Suprapubic skin (tissue), 4 donors: ENCODE measurements around the gene TRNT1. TPM values are rescaled to one million over a fixed set of nuclear protein-coding genes. Genes with fewer than 3 reads are reported as not detected.

Experiments
- DNase-seq, 2 donors: peaks; one replicate each; pipeline ENCODE4 v3.0.0-alpha.2; 2019; ENCODE audit warnings: low spot score in 2 of 2
- H3K27ac ChIP-seq: fragments of 200-600 bp; sonication (generic); one replicate; pipeline ENCODE4 v1.5.1; 2019
- H3K27me3 ChIP-seq: fragments of 200-600 bp; sonication (generic); one replicate; pipeline ENCODE4 v1.5.1; 2019
- H3K36me3 ChIP-seq: fragments of 200-600 bp; sonication (generic); one replicate; pipeline ENCODE4 v1.5.1; 2019
- H3K4me1 ChIP-seq: fragments of 200-600 bp; sonication (generic); one replicate; pipeline ENCODE4 v1.5.1; 2019
- H3K4me3 ChIP-seq: fragments of 200-600 bp; sonication (generic); one replicate; pipeline ENCODE4 v1.5.1; 2019; ENCODE audit warnings: mild to moderate bottlenecking
- H3K9me3 ChIP-seq: fragments of 200-600 bp; sonication (generic); one replicate; pipeline ENCODE4 v1.5.1; 2019
- EP300 ChIP-seq: sonication (generic); formaldehyde crosslinking; IDR thresholded peaks from one replicate; pipeline ENCODE4 v1.6.1; 2017; ENCODE audit warnings: antibody characterized with exemption
- POLR2A ChIP-seq, 2 donors: fragments of 450-650 bp; IDR thresholded peaks; one replicate each; pipeline ENCODE4 v1.6.1; 2017; ENCODE audit warnings: antibody characterized with exemption in 2 of 2, mild to moderate bottlenecking in 2 of 2, moderate library complexity in 2 of 2
- POLR2AphosphoS5 ChIP-seq, 3 donors: sonication (generic); formaldehyde crosslinking; IDR thresholded peaks; one replicate each; pipeline ENCODE4 v1.6.1; 2017; ENCODE audit warnings: antibody characterized with exemption in 3 of 3
- WGBS: methylation state at CpG from one replicate; pipeline ENCODE4 v1.1.5; 2018; 5-methylcytosine and 5-hydroxymethylcytosine counted together
- total RNA-seq, 4 donors: library from RNA; depleted of rRNA; stranded (reverse); fragments of >200 nt; gene quantifications; one replicate each; pipeline ENCODE4 v1.1.0, GENCODE V29; 2016
- TF ChIP-seq, protein P1 (sequence below), 2 donors: fragments of 200-600 bp in 1 of 2; fragments of 450-650 bp in 1 of 2; sonication (generic) in 1 of 2; IDR thresholded peaks; one replicate each; pipeline ENCODE4 v1.5.1; 2016 to 2019; ENCODE audit warnings: antibody characterized with exemption in 2 of 2, mild to moderate bottlenecking in 1 of 2, moderate library complexity in 1 of 2

Gene TRNT1
- 10 to 100 TPM in 3 of 4 donors, 1 to 10 TPM in 1; 9.9 to 28.1 (median 13.4) TPM for total RNA-seq

DNA sequence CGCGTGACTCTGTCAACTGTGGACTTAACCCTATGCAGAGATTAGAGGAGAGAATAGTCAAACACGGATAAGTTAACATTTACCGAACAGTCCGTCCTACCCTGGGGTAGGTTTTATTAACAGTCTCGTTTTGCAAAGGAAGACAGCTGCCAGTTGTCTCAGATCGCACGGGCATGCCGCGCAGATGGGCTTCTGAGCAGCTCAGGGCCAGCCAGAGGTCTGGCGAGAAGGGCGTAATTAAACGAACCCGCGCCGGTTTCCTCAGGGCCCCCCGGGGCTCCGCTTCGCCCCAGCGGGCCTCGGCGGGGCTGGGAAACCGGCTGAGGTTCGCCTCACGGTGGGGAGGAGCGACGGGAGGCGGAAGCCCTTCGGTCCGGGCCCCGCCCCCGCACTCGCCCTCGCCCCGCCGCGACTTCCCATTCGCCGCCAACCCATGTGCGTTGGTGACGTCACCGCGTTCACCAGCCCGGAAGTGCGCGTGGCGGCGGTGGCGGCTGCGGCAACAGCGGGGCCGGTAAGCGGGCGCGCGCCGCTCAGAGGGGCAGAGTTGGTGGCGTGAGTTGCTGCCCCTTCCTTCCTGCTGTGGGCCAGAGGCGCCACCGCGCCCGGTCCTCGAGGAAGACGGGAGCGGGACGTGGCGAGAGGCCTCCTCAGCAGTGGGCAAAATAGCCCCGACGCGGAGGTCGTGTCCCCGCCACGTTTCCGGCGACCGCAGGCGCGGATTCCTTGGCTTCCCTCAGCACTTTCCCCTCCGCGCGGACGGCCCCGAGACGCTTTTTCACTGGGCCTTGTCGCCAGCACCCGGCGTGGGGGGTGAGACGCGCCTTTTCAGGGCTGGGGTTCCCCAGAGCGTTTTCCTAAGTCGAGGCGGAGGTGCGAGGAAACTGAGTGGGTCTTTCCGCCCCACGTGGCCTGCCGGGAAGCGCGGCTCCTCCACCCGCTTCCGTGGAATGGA, at the start of gene TRNT1:
Gene TRNT1, plus strand, starts transcription at position 464 of the 955 bp plus-strand sequence. CDS start 2,101 bp downstream, outside the sequence.
- under 1% methylated on average over 68 of the region's 100 CpGs for WGBS
- Histone ChIP-seq H3K27ac (peak within 1 kb of the TSS; percentile 95), H3K36me3 (peaks cover 23% of the 10 kb centered on the region), H3K9me3 (no peaks in the 10 kb centered on the region), H3K4me1 (peaks cover 17% of the 10 kb centered on the region), H3K27me3 (no peaks in the 10 kb centered on the region), H3K4me3 (peak within 1 kb of the TSS; percentile 97)
- peak; percentile 96 for DNase-seq
- TF ChIP-seq EP300 = no peak
- TF ChIP-seq POLR2AphosphoS5 (IDR thresholded peaks at IDR 0.05) = peak; percentile 68 to 96 (median 81)
- TF ChIP-seq POLR2A (IDR thresholded peaks at IDR 0.05) = peak; percentile 58 to 92
- TF ChIP-seq, protein P1, sequence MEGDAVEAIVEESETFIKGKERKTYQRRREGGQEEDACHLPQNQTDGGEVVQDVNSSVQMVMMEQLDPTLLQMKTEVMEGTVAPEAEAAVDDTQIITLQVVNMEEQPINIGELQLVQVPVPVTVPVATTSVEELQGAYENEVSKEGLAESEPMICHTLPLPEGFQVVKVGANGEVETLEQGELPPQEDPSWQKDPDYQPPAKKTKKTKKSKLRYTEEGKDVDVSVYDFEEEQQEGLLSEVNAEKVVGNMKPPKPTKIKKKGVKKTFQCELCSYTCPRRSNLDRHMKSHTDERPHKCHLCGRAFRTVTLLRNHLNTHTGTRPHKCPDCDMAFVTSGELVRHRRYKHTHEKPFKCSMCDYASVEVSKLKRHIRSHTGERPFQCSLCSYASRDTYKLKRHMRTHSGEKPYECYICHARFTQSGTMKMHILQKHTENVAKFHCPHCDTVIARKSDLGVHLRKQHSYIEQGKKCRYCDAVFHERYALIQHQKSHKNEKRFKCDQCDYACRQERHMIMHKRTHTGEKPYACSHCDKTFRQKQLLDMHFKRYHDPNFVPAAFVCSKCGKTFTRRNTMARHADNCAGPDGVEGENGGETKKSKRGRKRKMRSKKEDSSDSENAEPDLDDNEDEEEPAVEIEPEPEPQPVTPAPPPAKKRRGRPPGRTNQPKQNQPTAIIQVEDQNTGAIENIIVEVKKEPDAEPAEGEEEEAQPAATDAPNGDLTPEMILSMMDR (IDR thresholded peaks at IDR 0.05) = no peak

DNA sequence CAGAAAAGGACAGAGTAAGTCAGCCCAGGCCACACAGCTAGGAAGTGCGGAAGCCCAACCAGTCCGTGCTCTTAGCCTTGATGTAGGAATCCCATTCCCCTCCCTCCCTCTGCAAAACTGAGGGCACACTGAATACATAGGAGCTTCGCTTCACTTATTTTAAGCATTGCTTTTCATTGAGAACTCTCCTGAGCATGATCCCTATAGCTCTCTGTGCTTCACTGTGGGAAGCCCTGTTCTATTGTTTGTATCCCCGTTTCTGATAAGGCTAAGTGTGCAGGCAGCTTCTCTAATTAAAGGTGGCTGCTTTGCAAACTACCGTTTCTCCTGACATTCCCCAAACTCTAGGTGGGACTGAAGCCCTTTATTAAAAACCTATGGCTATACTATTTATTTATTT, 46.4 kb upstream of the TRNT1 start:
- no peak overlapping the region for H3K4me3 ChIP-seq
- H3K36me3 ChIP-seq = no peaks in the 10 kb centered on the region
- no peak for DNase-seq
- no peaks in the 10 kb centered on the region for H3K4me1 ChIP-seq
- 70% methylated on average over 5 of the region's 5 CpGs for WGBS
- TF ChIP-seq EP300 (no peak), POLR2AphosphoS5 (IDR thresholded peaks at IDR 0.05) (no peak), POLR2A (IDR thresholded peaks at IDR 0.05) (no peak)
- TF ChIP-seq, protein P1 (IDR thresholded peaks at IDR 0.05) = no peak
- H3K9me3 ChIP-seq = no peaks in the 10 kb centered on the region
- H3K27me3 ChIP-seq = no peaks in the 10 kb centered on the region
- H3K27ac ChIP-seq = no peak overlapping the region

GRCh38 chr3:3081381-3082233, 45.1 kb upstream of the TRNT1 start:
- no peak for DNase-seq
- Histone ChIP-seq H3K4me1 (no peaks in the 10 kb centered on the region), H3K27me3 (no peaks in the 10 kb centered on the region), H3K36me3 (no peaks in the 10 kb centered on the region), H3K27ac (no peak overlapping the region), H3K4me3 (no peak overlapping the region), H3K9me3 (no peaks in the 10 kb centered on the region)
- 83% methylated on average over 9 of the region's 9 CpGs for WGBS
- TF ChIP-seq EP300 (no peak), POLR2A (IDR thresholded peaks at IDR 0.05) (no peak), POLR2AphosphoS5 (IDR thresholded peaks at IDR 0.05) (no peak)
- TF ChIP-seq, protein P1 (IDR thresholded peaks at IDR 0.05) = no peak

DNA sequence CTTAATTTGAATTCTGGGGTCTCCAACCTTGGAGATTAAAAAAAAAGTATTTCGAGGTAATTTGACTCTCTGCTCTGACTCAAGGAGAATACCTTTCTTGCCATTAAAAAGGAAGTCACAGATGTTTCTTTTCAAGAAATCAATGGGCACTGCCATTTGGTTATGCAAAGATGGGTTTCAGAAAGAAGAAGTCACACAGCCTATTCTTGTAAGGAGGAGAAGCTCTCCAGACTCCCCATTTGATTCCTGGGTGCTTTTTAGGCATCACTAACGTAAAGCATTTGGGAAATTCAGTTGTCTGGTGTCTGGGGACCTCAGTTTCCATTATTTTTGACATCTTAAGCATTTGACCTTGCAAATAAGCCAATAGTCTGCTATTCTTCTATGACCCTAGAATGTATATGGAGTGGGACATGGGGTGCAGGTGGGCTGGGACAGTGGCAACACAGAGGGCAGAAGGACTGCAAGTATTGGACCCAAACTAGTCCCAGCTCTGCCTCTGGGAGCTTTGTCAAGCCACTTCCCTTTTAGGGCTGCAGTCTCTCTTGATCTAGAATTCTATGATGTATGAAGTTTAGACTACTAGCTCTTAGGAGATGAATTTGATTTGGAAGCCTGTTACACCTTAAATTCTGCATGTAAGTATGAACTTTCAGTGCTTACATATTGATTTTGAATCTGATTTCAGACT, 44.4 kb upstream of the TRNT1 start:
- Histone ChIP-seq H3K9me3 (no peaks in the 10 kb centered on the region), H3K27me3 (no peaks in the 10 kb centered on the region), H3K4me3 (no peak overlapping the region), H3K36me3 (no peaks in the 10 kb centered on the region), H3K4me1 (no peaks in the 10 kb centered on the region), H3K27ac (no peak overlapping the region)
- DNase-seq = no peak
- no peak for TF ChIP-seq POLR2A (IDR thresholded peaks at IDR 0.05)
- no peak for TF ChIP-seq POLR2AphosphoS5 (IDR thresholded peaks at IDR 0.05)
- TF ChIP-seq, protein P1 (IDR thresholded peaks at IDR 0.05) = no peak
- no peak for TF ChIP-seq EP300
- 60% methylated on average over 2 of the region's 2 CpGs for WGBS
